ENCODE measurements around the gene DNAJB4.
"Not testable (repeated sequence)": the region's sequence is repeated elsewhere in the genome, so short reads cannot be mapped to it uniquely, and the experiment has no call there.

The DNAJB4 gene

DNA sequence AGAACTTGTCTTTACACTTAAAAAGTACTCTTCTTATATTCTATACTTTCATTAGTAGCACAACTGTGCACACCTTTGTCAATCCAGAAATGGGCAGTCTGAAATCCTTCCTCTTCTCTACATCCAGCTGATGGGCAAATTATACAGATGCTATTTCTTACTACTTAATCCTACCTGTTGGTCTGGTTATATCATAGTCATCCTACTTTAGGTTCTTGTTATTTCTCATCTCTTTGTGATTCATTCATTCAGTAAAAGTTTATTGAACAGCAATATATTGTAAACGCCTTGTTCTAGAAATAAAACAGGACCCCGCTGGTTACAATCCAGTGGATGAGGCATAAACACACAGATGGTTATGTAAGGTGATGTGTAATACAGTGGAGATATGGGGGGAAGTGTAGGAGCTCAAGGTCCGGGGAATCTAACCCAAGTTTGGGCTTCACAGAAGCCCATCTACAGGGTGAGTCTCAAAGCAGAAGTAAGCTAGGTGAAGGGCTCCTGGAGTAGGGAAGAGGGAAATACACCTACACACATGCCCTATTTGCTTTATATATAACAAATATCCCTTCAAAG is 14.0 kb upstream of the DNAJB4 start:
- no peak for DNase-seq (ENCODE audit: low spot score)

DNA sequence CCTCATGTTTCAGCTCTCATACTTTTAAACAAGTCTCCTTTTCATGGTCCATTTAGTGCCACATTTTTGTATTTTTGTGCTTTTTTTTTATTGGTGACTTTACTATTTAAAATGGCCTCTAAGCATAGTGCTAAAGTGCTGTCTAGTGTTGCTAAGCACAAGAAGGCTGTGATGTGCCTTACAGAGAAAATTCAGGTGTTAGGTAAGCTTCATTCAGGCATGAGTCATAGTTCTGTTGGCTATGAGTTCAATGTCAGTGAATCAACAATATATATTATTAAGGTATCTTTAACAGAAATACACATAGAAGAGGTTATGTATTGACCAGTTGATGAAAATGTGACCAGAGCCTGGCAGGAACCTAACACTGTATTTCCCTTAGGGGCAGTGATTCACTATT is 13.1 kb upstream of the DNAJB4 start:
- no peak for DNase-seq (ENCODE audit: low spot score)

DNA sequence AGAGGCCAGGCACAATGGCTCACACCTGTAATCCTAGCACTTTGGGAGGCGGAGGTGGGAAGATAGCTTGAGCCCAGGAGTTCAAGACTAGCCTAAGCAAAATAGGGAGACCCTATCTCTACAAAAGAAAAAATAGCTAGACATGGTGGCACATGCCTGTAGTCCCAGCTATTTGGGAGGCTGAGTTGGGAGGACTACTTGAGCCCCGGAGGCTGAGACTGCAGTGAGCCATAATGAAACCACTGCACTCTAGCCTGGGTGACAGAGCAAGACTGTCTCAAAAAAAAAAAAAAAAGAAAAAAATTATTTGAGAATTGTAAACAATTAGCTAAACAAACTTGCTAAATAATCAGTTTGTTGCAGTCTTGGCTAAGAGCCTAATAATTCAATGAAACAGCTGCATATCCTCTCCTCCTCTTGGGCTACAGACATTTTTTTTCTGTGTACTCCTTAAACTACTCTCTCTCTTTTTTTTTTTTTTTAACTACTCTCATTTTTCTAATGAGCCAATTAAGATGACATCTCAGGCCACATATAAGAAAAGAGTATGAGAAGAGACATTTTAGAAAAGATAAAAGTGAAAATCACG is 10.5 kb upstream of the DNAJB4 start:
- DNase-seq (ENCODE audit: low spot score) = no peak

DNA sequence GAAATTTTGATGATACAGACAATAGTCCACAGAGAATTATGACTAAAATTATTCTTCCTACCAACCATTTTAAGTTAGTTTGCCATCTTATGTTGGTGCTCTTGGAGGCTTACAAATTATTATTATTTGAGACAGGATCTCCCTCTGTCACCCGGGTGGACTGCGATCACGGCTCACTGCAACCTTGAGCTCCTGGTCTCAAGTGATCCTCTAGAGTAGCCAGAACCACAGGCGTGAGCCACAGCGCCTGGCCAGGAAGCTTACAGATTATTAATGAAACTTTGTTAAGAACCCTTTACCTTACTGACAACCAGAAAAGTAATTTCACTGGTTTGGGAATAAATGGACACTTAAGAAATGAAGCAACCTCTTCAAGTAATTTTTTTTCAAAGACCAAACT is 8.0 kb upstream of the DNAJB4 start:
- no peak for DNase-seq (ENCODE audit: low spot score)

DNA sequence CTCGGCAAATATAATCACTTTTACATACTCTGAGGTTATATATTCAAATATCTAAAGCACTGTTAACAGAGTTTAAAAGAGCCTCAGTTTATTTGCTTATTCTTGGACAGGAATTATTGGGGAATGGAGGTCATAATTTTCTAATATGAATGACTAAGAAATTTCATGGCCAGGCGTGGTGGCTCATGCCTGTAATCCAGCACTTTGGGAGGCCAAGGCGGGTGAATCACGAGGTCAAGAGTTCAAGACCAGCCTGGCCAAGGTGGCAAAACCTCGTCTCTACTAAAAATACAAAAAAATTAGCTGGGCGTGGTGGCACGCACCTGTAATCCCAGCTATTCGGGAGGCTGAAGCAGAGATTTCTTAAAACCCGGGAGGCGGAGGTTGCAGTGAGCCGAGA is 4.2 kb upstream of the DNAJB4 start:
- DNase-seq (ENCODE audit: low spot score) = not testable (repeated sequence)

DNA sequence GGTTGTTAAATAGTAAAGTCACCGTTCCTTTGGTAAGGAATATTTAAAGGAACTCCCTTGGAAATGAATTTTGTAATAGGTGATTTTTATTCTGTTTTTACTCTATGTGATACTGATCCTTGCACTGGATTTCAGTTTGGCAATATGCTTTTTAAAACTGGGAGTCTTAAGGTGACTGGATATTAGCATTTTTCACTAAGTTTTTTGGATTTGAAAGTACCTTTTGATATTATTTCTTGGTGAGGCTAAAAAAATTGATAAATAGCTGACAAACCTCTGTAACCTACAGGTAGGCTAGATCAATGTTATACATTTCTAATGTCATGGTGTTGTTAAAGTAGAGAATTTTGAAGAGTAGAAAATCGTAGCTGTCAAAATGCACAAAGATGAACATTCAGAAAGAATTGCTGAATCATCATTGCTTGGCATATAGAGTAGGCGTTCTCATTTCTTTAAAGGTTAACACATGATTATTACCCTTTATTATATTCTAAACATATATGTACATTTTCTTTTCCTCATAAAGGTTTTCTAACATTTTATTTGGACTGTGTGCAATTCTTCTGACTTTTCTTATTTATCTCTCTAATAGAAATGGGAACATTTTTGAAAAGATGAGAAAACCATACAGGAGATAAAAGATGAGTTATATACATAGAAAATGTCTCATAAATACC is 1.5 kb upstream of the DNAJB4 start:
- DNase-seq (ENCODE audit: low spot score) = no peak

DNA sequence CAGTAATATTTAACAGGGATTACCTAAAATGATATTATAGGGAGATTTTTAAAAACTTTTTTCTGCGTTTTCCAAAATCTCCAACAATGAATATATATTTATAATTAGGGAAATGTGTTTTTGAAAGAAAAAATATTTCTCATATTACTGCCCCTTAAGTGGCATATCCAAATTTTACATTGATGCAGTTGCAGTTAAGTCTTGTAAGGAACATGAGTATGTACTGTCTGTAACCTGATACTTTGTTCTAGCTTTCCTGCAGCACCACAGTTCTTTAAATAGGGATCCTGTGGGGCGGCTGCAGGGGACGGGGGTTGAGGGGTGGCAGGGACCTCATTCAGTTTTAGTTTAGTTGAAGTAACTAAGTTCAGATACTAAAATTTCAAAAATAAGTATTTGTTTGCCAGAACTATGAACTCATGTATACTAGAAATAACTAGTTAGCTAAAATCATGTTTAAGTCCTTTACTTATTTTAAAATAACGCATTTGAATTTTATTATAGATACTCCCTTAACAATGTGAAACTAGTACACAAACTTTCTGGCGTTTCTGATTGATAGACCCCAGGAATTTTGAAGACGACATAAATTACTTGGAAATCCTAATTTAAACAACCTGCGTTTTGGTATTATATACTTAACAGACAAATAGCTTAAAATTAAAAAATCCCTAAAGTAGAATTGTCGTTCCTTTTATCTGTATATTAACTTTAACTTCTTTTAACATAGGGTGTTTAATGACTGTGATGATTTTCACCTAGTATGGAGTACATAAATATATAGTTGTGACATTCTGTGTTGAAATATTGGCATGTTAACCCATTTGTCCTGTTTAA is 639 bp upstream of the DNAJB4 start:
- peak; percentile 32 for DNase-seq (ENCODE audit: low spot score)

DNA sequence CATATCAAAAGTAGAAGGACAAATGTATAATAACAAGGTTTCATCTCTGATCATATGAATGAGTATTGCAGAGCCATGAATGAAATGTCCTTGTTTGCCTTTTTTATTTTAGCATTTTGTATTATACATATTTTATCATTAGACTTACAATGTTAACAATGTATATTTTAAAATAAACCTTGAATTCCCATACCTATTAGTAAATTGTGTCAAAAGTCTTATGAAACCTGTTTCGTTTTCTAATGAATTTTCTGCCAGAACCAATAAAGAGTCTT is 646 bp downstream of the DNAJB4 start:
- DNase-seq (ENCODE audit: low spot score) = no peak

DNA sequence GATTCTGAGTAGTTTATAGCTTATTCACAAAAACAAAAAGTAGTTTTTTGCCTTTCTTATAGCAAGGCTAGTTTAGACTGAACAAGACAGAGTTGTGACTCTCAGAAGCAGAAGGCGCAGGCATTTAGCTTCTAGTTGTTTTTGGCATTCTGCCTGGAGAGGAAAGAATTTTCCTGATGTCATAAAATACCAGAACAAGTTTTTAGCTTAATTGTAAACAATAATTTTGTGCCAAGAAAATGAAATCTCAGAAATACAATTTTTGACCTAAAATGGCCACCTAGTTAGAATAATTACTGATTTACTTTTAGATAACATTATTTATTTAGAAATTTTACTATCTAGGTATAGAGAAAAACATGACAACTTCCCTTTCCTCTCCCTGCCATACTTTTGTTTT is 1.0 kb downstream of the DNAJB4 start:
- peak; percentile 47 for DNase-seq (ENCODE audit: low spot score)

DNA sequence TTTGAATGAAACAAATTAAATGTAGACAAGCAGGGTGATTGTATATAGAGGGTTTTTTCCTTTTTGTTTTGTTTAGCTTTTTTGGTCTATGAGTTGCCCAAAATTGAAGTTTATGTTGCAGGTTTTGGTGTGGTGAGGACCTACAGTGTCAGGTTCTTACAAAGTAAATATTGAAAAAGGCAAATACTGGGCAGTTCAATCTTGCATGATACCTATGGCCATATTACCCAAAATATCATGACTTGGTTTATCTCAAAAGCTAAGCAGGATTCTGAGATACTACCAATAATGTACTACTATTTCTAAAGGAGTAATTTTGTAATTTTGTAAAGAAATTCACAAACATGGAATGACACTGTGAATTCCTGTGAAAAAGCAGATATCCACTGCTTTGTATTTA is 1.8 kb downstream of the DNAJB4 start:
- DNase-seq (ENCODE audit: low spot score) = no peak

DNA sequence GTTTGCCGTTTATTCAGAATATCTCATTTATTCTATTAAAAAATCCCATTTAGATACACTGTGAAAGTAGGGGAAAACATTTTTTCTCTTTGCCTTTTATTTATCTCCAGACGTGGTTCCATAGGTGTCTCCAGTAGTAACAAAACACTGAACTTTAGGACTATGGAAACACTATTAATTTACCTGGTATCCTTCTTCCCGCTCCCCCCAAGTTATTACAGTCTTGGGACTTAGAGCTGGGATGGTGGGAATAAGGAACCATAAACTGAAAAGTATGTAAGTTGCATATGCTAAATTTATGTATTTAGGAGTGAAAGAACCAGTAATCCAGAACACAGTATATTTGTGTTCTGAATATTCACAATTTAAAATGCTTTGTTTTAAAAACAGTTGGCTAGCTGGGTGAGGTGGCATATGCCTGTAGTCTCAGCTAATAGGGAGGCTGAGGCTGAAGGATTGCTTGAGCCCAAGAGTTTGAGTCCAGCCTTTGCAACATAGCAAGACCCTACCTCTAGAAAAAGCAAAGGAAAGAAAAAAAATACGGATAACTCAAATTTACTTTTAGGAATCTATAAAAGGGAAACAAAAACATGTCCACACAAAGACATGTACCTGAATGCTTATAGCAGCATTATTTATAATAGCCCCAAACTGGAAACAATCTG is 3.1 kb downstream of the DNAJB4 start:
- no peak for DNase-seq (ENCODE audit: low spot score)

DNA sequence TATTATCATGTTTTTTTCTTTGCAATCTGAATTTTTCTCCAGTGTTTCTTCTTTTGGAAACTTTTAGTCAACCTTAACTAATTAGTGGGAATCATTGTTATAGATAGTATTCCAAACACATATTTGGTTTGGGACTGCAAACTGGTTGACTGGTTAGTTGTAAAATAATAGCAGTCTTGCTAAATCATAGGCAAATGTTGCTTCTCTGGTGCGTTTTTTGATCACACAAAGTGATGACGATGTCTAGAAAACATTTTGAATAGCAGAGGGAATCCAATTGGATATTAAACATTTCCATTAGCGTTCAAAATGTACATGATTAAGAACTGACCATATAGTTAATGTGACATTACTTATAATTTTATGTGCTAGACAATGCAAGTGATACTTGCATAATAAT is 4.5 kb downstream of the DNAJB4 start:
- DNase-seq (ENCODE audit: low spot score) = no peak

DNA sequence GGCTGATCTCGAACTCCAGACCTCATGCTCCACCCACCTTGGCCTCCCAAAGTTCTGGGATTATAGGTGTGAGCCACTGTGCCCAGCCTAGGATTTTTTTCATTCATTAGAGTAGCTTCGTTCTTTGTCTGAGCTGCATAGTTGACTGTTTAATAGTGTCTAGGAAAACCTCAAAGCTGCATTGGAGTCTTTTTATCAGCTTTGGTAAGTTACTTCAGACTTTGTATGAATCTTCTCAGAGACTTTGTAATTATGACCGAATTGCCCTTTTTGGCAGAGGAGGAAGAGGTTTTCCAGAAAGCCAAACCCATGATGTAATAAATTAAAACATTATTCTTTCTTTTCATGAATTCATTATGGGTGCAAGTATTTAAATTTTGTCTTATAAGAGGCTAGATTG is 5.1 kb downstream of the DNAJB4 start:
- no peak for DNase-seq (ENCODE audit: low spot score)

DNA sequence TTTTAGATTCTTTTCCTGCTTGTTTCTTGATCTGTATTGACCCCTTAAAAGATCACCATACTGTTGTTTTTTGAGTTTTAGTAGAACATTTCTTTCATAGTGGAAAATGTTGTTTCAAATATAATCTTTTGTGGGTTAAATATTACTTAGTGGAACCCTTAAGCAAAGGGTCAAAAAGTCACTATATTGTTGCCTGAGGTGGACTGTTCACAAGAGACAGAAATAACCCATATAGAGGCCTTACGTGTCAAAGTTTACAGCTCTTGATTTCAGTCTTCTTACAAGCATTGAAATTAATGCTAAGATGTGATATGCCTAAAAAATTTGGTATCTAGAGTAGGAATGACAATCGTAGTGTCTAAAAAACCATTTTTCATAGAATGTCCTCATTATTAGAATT is 6.3 kb downstream of the DNAJB4 start:
- DNase-seq (ENCODE audit: low spot score) = no peak

DNA sequence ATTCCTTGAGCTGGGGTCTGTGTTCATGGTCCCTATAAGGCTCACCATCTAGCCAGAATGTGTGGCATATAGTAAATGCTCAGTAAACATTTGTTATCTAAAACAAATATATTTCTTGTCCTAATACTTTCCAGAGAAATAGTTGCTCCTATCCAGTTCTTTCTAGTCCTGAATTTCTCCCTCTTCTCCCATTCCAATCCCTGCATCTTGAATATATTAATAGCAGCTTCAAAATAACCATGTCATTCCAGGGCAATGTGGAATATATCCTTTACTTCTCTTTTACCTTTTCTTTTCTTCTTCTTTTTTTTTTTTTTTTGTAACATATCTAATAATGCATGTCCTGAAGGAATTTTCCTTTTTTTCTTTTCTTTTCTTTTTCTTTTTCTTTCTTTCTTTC is 10.4 kb downstream of the DNAJB4 start:
- no peak for DNase-seq (ENCODE audit: low spot score)

DNA sequence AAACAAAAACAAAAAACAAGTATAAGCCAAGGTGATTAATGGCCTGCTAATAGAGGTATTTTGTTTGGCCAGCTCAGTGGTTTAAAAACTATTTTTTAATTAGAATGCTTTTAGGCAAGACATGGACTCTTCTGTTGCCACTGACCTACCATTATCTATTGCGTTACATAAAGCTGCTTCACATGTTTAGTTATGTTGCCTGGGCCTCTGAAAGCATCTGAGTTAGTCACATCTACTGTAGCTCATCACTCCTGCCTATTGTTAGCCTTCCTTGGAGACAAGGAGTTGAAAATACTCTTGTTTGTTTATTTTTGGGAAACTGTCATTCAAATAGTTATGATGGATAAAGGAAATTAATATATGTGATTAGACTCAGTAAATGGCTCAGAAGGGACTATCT is 14.3 kb downstream of the DNAJB4 start:
- no peak for DNase-seq (ENCODE audit: low spot score)

DNA sequence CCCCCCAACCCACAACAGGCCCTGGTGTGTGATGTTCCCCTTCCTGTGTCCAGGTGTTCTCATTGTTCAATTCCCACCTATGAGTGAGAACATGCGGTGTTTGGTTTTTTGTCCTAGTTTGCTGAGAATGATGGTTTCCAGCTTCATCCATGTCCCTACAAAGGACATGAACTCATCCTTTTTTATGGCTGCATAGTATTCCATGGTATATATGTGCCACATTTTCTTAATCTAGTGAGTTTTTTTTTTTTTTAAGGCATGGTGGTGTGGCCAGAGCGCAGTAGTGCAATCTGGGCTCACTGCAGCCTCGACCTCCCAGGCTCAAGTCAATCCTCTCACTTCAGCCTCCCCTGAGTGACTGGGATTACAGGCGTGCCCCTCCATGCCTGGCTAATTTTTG is 16.4 kb downstream of the DNAJB4 start:
- not testable (repeated sequence) for DNase-seq (ENCODE audit: low spot score)

DNA sequence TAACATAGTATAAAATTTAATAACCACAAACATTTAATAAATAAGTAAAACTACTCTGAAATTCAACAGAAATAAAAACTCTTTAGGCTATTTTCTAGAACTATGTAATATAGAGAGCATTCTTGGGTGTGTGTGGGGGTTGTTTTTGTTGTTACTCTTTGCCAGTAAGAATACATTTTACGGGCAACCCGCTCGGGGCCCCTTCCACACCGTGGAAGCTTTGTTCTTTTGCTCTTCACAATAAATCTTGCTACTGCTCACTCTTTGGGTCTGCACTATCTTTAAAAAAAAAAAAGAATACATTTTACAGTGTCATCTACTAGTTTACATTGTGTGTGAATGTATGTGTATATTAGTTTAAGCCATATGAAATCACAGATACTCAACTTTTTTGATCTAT is 25.1 kb downstream of the DNAJB4 start:
- no peak for DNase-seq (ENCODE audit: low spot score)

DNA sequence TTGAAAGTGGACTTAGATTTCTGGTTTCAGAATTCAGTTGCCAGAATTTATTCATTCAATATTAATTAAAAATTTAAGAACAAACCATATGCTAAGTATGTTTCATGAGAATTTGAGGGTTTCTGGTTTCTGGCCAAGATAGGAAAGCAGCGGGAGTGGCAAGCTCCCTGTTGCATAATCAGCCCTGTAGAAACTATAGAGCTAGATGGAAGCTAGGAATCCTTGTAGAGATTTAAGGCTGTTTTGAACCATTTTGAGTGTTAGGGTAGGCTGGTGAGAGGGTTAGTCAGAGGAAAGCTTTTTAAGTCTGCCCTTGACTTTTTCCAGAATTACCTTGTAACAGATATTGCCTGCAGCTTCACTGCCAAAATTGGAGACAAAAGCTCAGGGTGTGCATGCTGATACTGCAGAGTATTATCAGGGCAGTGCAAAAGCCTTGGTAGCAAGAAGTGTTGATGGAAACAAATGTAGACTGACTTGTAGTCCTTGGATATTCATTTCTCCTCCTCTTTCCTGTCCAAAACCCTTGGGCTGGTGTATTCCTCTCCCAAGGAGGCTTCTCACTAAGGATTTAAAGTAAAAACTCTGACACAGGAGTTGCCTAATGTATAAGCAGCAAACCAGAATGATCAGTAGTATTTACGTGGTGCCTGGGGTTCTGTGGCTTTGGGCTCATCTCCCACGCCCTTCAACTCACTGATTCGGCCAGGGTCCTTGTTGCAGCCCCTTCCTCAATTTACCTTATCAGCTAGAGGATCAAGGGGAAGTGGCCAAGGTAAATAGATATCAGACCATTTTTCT is 28.5 kb downstream of the DNAJB4 start:
- no peak for DNase-seq (ENCODE audit: low spot score)

DNA sequence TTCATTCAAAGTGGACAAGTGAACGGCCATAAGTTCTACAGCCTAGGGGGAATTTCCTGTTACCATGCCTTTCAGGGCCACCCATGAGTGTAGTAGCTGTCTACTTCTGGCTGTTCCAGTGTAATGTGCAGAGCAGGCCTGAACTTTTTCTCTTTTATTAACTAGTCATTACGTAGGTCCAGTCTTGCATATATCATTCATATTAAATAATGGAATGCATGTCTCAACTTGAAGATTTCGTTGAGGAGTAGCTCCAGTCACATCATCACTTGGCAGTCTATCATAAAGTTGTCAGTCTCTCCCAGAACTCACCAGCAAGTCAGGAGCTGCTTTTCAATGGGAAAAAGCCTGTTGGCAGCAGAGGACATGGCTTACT is 29.0 kb downstream of the DNAJB4 start:
- DNase-seq (ENCODE audit: low spot score) = no peak

DNA sequence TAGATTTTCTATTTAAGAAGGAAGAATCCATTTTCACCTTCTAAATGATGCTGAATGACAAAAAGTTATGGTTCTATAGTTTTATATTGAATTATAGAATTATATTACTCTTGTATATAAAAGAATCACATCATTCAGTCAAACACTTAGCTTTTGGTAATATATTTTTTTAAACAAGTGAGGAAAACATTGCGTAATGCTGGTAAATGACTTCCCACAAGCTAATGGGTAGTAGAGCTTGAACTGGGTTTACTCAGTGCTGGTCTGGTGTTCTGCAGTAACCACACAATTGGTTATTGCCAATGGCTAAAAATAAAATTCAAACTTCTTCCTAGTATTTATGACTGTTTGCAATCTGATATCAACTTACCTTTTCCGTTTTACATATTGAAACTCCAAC is 30.4 kb downstream of the DNAJB4 start:
- no peak for DNase-seq (ENCODE audit: low spot score)

DNA sequence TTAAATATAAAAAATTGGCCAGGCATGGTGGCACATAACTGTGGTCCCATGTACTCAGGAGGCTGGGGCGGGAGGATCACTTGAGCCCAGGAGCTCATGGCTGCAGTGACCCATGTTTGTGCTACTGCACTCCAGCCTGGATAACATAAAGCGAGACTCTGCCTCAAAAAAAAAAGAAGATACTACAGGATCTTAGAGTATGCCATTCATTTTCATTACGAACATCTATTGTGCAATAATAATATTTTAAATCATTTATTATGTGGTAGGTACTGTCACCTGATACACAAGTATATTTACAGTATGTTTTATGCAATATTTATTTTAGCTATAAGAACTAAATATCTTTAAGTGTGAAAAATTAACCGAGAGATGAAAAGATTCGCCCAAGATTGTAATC is 31.7 kb downstream of the DNAJB4 start:
- DNase-seq (ENCODE audit: low spot score) = no peak

Data from AG08396 (cell line).